K562 (cell line): ENCODE data around the gene KIF6. TPM values are rescaled to one million over a fixed set of nuclear protein-coding genes. Genes with fewer than 3 reads are reported as not detected.

ENCODE experiments used
- ATAC-seq: fragments of 200-7000 bp; cut with Tn5 transposase; 3 replicates; pipeline ENCODE4 v1.9.1; 2020; ENCODE audit warnings: moderate library complexity
- BruUV-seq: library from RNA; stranded (reverse); fragments of 400-500 nt; replicated peaks from 2 replicates; lab custom pipeline; 2021; lab: Mats Ljungman, UMichigan
- CTCF ChIA-PET: fragments of 300-600 bp; formaldehyde crosslinking; extraction: SDS; loops from one replicate; lab custom pipeline; 2021; ENCODE audit warnings: low intra/inter-chr PET ratio; lab: Yijun Ruan, JAX
- POLR2A ChIA-PET: fragments of 300-600, 350-650 bp; sonication (Branson Sonifier 250); formaldehyde crosslinking; extraction: SDS; loops from one replicate; lab custom pipeline; 2021; ENCODE audit warnings: antibody characterized with exemption, inconsistent platforms; lab: Yijun Ruan, JAX
- DNase-seq, 4 experiments: peaks; one replicate each; pipeline versions ENCODE4 v3.0.0 to v3.0.0-alpha.2; 2011 to 2018; ENCODE audit warnings: low spot score in 3 of 4, mixed read lengths in 3 of 4; ENCODE audit errors: extremely low read depth in 1 of 4
- FAIRE-seq: peaks from 2 replicates; lab custom pipeline; 2011; peaks lifted over from hg19 to GRCh38; lab: Jason Lieb, UNC
- H2AFZ ChIP-seq: 2 replicates; pipeline ENCODE4 v1.6.0; 2011; ENCODE audit warnings: low read depth, low read length, control low read depth, inconsistent platforms
- H3K27ac ChIP-seq: fragments of 200-600 bp; 3 replicates; pipeline ENCODE4 v1.8.0; 2011; ENCODE audit warnings: low read depth, mild to moderate bottlenecking, control low read depth, inconsistent platforms, low read length, moderate library complexity, mixed read lengths; ENCODE audit errors: extremely low read depth
- H3K27me3 ChIP-seq, 2 experiments: fragments of 300-600 bp in 1 of 2; 2 replicates in 1 of 2; 3 replicates in 1 of 2; pipeline versions ENCODE4 v1.6.0 to v1.8.0; 2011; ENCODE audit warnings: inconsistent platforms in 2 of 2, low read length in 2 of 2, mild to moderate bottlenecking in 1 of 2, mixed read lengths in 1 of 2, moderate library complexity in 1 of 2; ENCODE audit not compliant: control insufficient read depth in 2 of 2, insufficient read depth in 2 of 2
- H3K36me3 ChIP-seq: fragments of 300-600 bp; 3 replicates; pipeline ENCODE4 v1.8.0; 2011; ENCODE audit warnings: mild to moderate bottlenecking, low read length, inconsistent platforms; ENCODE audit not compliant: control insufficient read depth, insufficient read depth
- H3K4me1 ChIP-seq, 2 experiments: fragments of 200-600 bp in 1 of 2; replicated peaks in 1 of 2; 2 replicates in 1 of 2; 3 replicates in 1 of 2; pipeline versions ENCODE4 v1.5.1 to v1.8.0; 2011; ENCODE audit warnings: inconsistent platforms in 2 of 2, low read length in 2 of 2, mild to moderate bottlenecking in 1 of 2, mixed read lengths in 1 of 2, moderate library complexity in 1 of 2; ENCODE audit not compliant: control insufficient read depth in 2 of 2, insufficient read depth in 2 of 2
- H3K4me2 ChIP-seq: 2 replicates; pipeline ENCODE4 v1.6.1; 2011; ENCODE audit warnings: low read length, control low read depth, inconsistent platforms, mixed read lengths; ENCODE audit not compliant: insufficient read depth
- H3K4me3 ChIP-seq: fragments of 200-600 bp; sonication (generic), shearing (Covaris generic); 2 replicates; pipeline ENCODE4 v1.5.1; 2016; ENCODE audit warnings: control low read depth, inconsistent platforms
- H3K79me2 ChIP-seq: fragments of 200-600 bp; 3 replicates; pipeline ENCODE4 v1.8.0; 2011; ENCODE audit warnings: low read length, inconsistent platforms; ENCODE audit not compliant: control insufficient read depth, insufficient read depth
- H3K9ac ChIP-seq, 2 experiments: 2 replicates each; pipeline versions ENCODE4 v1.6.0 to v1.6.1; 2011; ENCODE audit warnings: low read depth in 2 of 2, low read length in 2 of 2, control low read depth in 1 of 2, inconsistent platforms in 1 of 2, mild to moderate bottlenecking in 1 of 2, mixed read lengths in 1 of 2; ENCODE audit not compliant: insufficient read depth in 1 of 2
- H3K9me1 ChIP-seq: one replicate; pipeline ENCODE4 v1.6.0; 2011; ENCODE audit warnings: inconsistent platforms, mild to moderate bottlenecking, low read length, moderate library complexity; ENCODE audit not compliant: control insufficient read depth, insufficient read depth
- H3K9me3 ChIP-seq: replicated peaks from 2 replicates; pipeline ENCODE4 v1.5.1; 2011; ENCODE audit warnings: low read depth, low read length, inconsistent platforms; ENCODE audit not compliant: control insufficient read depth, insufficient read depth
- H4K20me1 ChIP-seq: replicated peaks from 2 replicates; pipeline ENCODE4 v1.6.1; 2011; ENCODE audit warnings: low read length, inconsistent platforms, mixed read lengths; ENCODE audit not compliant: control insufficient read depth, insufficient read depth
- EWSR1 ChIP-seq: fragments of 450-650 bp; IDR thresholded peaks from 2 replicates; pipeline ENCODE4 v1.6.1; 2018; ENCODE audit warnings: borderline replicate concordance, mild to moderate bottlenecking, low read depth, moderate library complexity; ENCODE audit not compliant: partially characterized antibody
- USF2 ChIP-seq: sonication (generic); formaldehyde crosslinking; IDR thresholded peaks from 2 replicates; pipeline ENCODE4 v1.5.0; 2020; ENCODE audit warnings: missing genetic modification reagents
- WGBS: fragments of 100-300 bp; shearing (Covaris generic); methylation state at CpG from one replicate; pipeline ENCODE4 v1.1.6; 2016; ENCODE audit warnings: low coverage, mixed read lengths; ENCODE audit not compliant: insufficient coverage; ENCODE audit errors: missing lambda C conversion rate; 5-methylcytosine and 5-hydroxymethylcytosine counted together
- in situ Hi-C: fragments of 300-500 bp; cut with MboI; formaldehyde crosslinking; loops from 4 replicates; pipeline ENCODE4 v1.15.0; 2018; ENCODE audit warnings: inconsistent platforms, mixed read lengths
- intact Hi-C: fragments of 100-400 bp; cut with micrococcal nuclease; formaldehyde crosslinking; loops from 2 replicates; pipeline ENCODE4 v1.14.2; 2022
- polyA plus RNA-seq, 8 experiments: library from polyadenylated mRNA; depleted of rRNA in 4 of 8; stranded (reverse) in 5 of 8; unstranded in 3 of 8; fragments of >200 nt; fragmentation: Nextera tagmentation in 2 of 8; fragmentation: Illumina TruSeq in 1 of 8; extraction: Ambion mirVana in 2 of 8; extraction: Trizol in 1 of 8; gene quantifications; 2 replicates each; pipeline versions ENCODE4 v1.2.1 to v1.2.3, GENCODE V29; 2011 to 2014; ENCODE audit warnings: inconsistent platforms in 1 of 8, missing spikeins in 1 of 8
- total RNA-seq, 7 experiments: library from RNA; depleted of rRNA in 6 of 7; stranded (reverse); fragments of >200 nt in 6 of 7; fragmentation: Illumina TruSeq in 2 of 7; extraction: Trizol in 2 of 7; gene quantifications; 2 replicates each; pipeline versions ENCODE4 v1.2.1 to v1.2.3, GENCODE V29; 2011 to 2021; ENCODE audit warnings: low replicate concordance in 1 of 7

KIF6 gene
- total and polyA plus RNA-seq, 9 of the 15 experiments (the other 6 are each of a cell fraction or from before 2014, with no cell fraction given), result not detected

- no peaks in the 10 kb centered on the region for H3K36me3 ChIP-seq
- no peak overlapping the region for H3K9ac ChIP-seq
- in situ Hi-C loops (no loop called here), intact Hi-C loops (no loop called here)
- no peaks in the 10 kb centered on the region for H3K79me2 ChIP-seq
- H4K20me1 ChIP-seq, result no peaks in the 10 kb centered on the region
- 0% methylated on average over 3 of the region's 3 CpGs for WGBS
- H3K4me1 ChIP-seq, result no peaks in the 10 kb centered on the region
- CTCF ChIA-PET, result no interaction called here
- ATAC-seq, result no peak
- H3K9me3 ChIP-seq, result no peaks in the 10 kb centered on the region
- no peak for TF ChIP-seq USF2
- no peak for TF ChIP-seq EWSR1
- no TSS peak for BruUV-seq
- no peaks in the 10 kb centered on the region for H3K9me1 ChIP-seq
- H3K27ac ChIP-seq, result no peak overlapping the region
- FAIRE-seq, result no peak
- H3K27me3 ChIP-seq, result peaks cover 0 to 13% of the 10 kb centered on the region in 2 experiments; a peak in 3 of 5 replicates
- no peak overlapping the region for H3K4me2 ChIP-seq
- POLR2A ChIA-PET, result no interaction called here
- no peak overlapping the region for H3K4me3 ChIP-seq
- H2AFZ ChIP-seq, result no peak overlapping the region
- no peak for DNase-seq
Measured at GRCh38 chr6:39555136-39555535, 170.1 kb downstream of the KIF6 start.
